ENCODE results near the gene PTGDS.
"Not testable (repeated sequence)": the region's sequence is repeated elsewhere in the genome, so short reads cannot be mapped to it uniquely, and the experiment has no call there.

PTGDS gene

DNA sequence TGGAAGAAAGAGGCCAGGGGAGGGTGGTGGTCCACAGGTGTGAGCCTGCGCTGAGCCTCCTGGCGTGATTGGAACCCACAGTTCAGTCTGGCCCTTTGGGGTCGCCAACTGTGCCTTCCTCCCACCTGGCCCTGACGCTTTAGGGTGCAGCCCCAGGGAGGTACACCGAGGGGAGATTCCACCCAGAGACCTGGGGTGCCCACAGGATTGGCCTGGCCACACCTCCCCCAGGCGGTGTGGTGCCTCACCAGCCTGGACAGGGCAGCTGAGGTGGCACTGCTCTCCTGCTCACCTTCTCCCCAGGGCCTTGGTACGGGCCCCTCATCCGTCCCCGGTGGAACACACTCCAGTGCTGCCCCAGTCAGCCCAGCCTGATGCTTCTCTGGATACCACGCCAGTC lies 20.1 kb downstream of the PTGDS start:
- no peak for TF ChIP-seq ZFX (IDR thresholded peaks at IDR 0.05; ENCODE audit: borderline replicate concordance)
- TF ChIP-seq CTCF (IDR thresholded peaks at IDR 0.05): no peak
- peak overlapping the region; percentile 82 for H3K27ac ChIP-seq

GRCh38 chr9:136997830-136998234 lies 20.5 kb downstream of the PTGDS start:
- H3K27ac ChIP-seq: peak overlapping the region; percentile 82; the same call in 1 of the 2 replicates
- TF ChIP-seq ZFX (IDR thresholded peaks at IDR 0.05; ENCODE audit: borderline replicate concordance) (no peak), CTCF (IDR thresholded peaks at IDR 0.05) (no peak)

- no peak overlapping the region for H3K27ac ChIP-seq
- TF ChIP-seq CTCF (IDR thresholded peaks at IDR 0.05): no peak
- no peak for TF ChIP-seq ZFX (IDR thresholded peaks at IDR 0.05; ENCODE audit: borderline replicate concordance)
These were observed 23.1 kb downstream of the PTGDS start for GRCh38 chr9:137000177-137000930.

DNA sequence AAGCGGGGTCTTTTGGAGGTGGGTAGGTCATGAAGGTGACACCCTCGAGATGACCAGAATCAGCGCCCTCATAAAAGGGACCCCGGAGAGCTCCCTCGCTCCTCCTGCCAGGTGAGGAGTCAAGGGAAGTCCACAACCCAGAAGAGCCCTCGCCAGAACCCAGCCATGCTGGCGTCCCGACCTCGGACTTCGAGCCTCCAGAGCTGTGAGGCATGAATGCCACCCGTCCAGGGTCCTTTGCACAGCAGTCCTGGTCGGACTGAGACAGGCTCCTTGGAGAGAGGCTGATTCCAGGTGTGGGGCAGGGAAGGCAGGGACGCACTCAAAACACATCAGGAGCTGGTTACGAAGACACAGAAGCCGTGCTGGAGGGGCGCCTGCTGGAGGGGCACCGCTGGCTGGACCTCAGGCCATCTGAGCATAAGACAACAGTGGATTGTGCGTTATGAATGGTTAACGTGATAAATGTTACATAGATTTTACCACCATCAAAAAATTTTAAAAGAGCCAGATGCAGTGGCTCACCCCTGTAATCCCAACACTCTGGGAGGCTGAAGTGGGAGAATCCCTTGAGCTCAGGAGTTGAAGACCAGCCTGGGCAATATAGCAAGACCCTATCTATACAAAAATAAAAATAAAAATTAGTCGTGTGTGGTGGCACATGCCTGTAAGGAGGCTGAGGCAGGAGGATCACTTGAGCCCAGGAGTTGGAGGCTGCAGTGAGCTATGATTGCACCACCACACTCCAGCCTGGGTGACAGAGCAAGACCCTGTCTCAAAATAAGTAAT lies 24.7 kb downstream of the PTGDS start:
- TF ChIP-seq ZFX (IDR thresholded peaks at IDR 0.05; ENCODE audit: borderline replicate concordance): no peak
- no peak for TF ChIP-seq CTCF (IDR thresholded peaks at IDR 0.05)

GRCh38 chr9:137002646-137003041 lies 25.3 kb downstream of the PTGDS start:
- no peak overlapping the region for H3K27ac ChIP-seq
- no peak for TF ChIP-seq CTCF (IDR thresholded peaks at IDR 0.05)
- no peak for TF ChIP-seq ZFX (IDR thresholded peaks at IDR 0.05; ENCODE audit: borderline replicate concordance)

More for the DNA sequence above, 24.7 kb downstream of the PTGDS start:
- no peak overlapping the region for H3K27ac ChIP-seq

- peak; percentile 77 for TF ChIP-seq CTCF (IDR thresholded peaks at IDR 0.05)
- not testable (repeated sequence) for H3K27ac ChIP-seq
These were observed 27.0 kb downstream of the PTGDS start for GRCh38 chr9:137004285-137004684.
